Neural cell (in vitro differentiated cells): Measurements from ENCODE around the gene RANBP3.

Experiments used
- EP300 ChIP-seq: fragments of 450-650 bp; conservative IDR thresholded peaks from 2 replicates; pipeline ENCODE4 v1.6.1; 2014; ENCODE audit warnings: antibody characterized with exemption, mild to moderate bottlenecking, moderate library complexity; ENCODE audit not compliant: poor library complexity, severe bottlenecking
- EZH2 ChIP-seq: fragments of 200-600, 300-800 bp; shearing (Covaris generic), sonication (generic); IDR thresholded peaks from 2 replicates; pipeline ENCODE4 v1.6.1; 2014; ENCODE audit warnings: antibody characterized with exemption, low read length, borderline replicate concordance, mild to moderate bottlenecking; ENCODE audit not compliant: insufficient read depth, poor library complexity, severe bottlenecking
- POLR2AphosphoS5 ChIP-seq: IDR thresholded peaks from 2 replicates; pipeline ENCODE4 v1.6.1; 2012
- RAD21 ChIP-seq: fragments of 450-650 bp; conservative IDR thresholded peaks from 2 replicates; pipeline ENCODE4 v1.6.1; 2014; ENCODE audit warnings: antibody characterized with exemption, mild to moderate bottlenecking, moderate library complexity
- SMC3 ChIP-seq: fragments of 450-650 bp; conservative IDR thresholded peaks from 2 replicates; pipeline ENCODE4 v1.6.1; 2014; ENCODE audit warnings: antibody characterized with exemption, mild to moderate bottlenecking, moderate library complexity; ENCODE audit not compliant: poor library complexity
- TAF1 ChIP-seq: IDR thresholded peaks from 2 replicates; pipeline ENCODE4 v1.6.1; 2012; ENCODE audit warnings: low read depth
- TF ChIP-seq, protein P1 (sequence below): fragments of 450-650 bp; IDR thresholded peaks from 2 replicates; pipeline ENCODE4 v1.5.1; 2014; ENCODE audit warnings: antibody characterized with exemption, mild to moderate bottlenecking, moderate library complexity; ENCODE audit not compliant: poor library complexity, severe bottlenecking
- TF ChIP-seq, protein P2 (sequence below): IDR thresholded peaks from 2 replicates; pipeline ENCODE4 v1.6.1; 2012; ENCODE audit warnings: borderline replicate concordance

GRCh38 chr19:5916181-5916708 is 61.7 kb downstream of the RANBP3 start:
- TF ChIP-seq EZH2 (no peak), RAD21 (no peak), POLR2AphosphoS5 (no peak), EP300 (no peak), SMC3 (no peak), TAF1 (no peak)
- TF ChIP-seq, protein P1, sequence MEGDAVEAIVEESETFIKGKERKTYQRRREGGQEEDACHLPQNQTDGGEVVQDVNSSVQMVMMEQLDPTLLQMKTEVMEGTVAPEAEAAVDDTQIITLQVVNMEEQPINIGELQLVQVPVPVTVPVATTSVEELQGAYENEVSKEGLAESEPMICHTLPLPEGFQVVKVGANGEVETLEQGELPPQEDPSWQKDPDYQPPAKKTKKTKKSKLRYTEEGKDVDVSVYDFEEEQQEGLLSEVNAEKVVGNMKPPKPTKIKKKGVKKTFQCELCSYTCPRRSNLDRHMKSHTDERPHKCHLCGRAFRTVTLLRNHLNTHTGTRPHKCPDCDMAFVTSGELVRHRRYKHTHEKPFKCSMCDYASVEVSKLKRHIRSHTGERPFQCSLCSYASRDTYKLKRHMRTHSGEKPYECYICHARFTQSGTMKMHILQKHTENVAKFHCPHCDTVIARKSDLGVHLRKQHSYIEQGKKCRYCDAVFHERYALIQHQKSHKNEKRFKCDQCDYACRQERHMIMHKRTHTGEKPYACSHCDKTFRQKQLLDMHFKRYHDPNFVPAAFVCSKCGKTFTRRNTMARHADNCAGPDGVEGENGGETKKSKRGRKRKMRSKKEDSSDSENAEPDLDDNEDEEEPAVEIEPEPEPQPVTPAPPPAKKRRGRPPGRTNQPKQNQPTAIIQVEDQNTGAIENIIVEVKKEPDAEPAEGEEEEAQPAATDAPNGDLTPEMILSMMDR: no peak
- TF ChIP-seq, protein P2, sequence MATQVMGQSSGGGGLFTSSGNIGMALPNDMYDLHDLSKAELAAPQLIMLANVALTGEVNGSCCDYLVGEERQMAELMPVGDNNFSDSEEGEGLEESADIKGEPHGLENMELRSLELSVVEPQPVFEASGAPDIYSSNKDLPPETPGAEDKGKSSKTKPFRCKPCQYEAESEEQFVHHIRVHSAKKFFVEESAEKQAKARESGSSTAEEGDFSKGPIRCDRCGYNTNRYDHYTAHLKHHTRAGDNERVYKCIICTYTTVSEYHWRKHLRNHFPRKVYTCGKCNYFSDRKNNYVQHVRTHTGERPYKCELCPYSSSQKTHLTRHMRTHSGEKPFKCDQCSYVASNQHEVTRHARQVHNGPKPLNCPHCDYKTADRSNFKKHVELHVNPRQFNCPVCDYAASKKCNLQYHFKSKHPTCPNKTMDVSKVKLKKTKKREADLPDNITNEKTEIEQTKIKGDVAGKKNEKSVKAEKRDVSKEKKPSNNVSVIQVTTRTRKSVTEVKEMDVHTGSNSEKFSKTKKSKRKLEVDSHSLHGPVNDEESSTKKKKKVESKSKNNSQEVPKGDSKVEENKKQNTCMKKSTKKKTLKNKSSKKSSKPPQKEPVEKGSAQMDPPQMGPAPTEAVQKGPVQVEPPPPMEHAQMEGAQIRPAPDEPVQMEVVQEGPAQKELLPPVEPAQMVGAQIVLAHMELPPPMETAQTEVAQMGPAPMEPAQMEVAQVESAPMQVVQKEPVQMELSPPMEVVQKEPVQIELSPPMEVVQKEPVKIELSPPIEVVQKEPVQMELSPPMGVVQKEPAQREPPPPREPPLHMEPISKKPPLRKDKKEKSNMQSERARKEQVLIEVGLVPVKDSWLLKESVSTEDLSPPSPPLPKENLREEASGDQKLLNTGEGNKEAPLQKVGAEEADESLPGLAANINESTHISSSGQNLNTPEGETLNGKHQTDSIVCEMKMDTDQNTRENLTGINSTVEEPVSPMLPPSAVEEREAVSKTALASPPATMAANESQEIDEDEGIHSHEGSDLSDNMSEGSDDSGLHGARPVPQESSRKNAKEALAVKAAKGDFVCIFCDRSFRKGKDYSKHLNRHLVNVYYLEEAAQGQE: no peak
